Neural progenitor cell (in vitro differentiated cells): ENCODE data around the gene UNC80.

Experiments used
- CTCF ChIP-seq: fragments of 200-600 bp; sonication (generic); IDR thresholded peaks from 2 replicates; pipeline ENCODE4 v1.5.1; 2017; ENCODE audit warnings: antibody characterized with exemption, mild to moderate bottlenecking
- EZH2 ChIP-seq: fragments of 200-600 bp; sonication (generic); IDR thresholded peaks from 2 replicates; pipeline ENCODE4 v1.6.1; 2017; ENCODE audit warnings: antibody characterized with exemption, mild to moderate bottlenecking, moderate library complexity
- EZH2phosphoT487 ChIP-seq: fragments of 200-600 bp; sonication (generic); IDR thresholded peaks from 2 replicates; pipeline ENCODE4 v1.6.1; 2017; ENCODE audit warnings: antibody characterized with exemption

DNA sequence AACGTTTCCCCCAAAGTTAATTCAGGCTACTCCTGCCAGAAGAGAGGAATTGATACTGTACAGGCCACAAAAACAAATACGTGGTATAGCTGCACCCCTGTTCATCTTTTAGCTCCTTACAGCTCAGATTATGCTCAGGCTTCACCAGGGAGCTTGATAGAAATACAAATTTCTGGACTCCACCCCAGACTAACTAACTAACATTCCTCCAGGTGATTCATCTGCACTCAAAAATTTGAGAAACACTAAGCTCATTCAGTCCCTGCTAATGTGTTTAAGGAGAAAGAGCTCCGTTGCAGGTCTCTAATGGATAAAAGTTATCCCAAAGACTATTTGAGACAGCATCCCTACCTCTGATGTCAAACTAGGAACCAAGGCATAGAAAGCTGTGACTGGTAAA lies 36.8 kb upstream of the UNC80 start:
- TF ChIP-seq CTCF (no peak), EZH2 (no peak), EZH2phosphoT487 (no peak)
